ENCODE results near the gene SYCP1.

The SYCP1 gene

GRCh38 chr1:114956570-114956969 lies 101.9 kb downstream of the SYCP1 start:
- H3K4me3 ChIP-seq (ENCODE audit: low read depth in 1 of 2, low read length in 2 of 2): no peak overlapping the region
- H3K27me3 ChIP-seq (ENCODE audit: control insufficient read depth in 1 of 2, insufficient read depth in 2 of 2, low read length in 2 of 2): peaks cover 0 to 3% of the 10 kb centered on the region in 2 donors
- H3K27ac ChIP-seq (ENCODE audit: low read depth, low read length): no peak overlapping the region
- no peaks in the 10 kb centered on the region for H3K9me3 ChIP-seq (ENCODE audit: control insufficient read depth in 1 of 2, low read length in 2 of 2)
- H3K4me1 ChIP-seq (ENCODE audit: control insufficient read depth in 1 of 2, insufficient read depth in 2 of 2, low read length in 2 of 2): no peaks in the 10 kb centered on the region
- no peaks in the 10 kb centered on the region for H3K36me3 ChIP-seq (ENCODE audit: control insufficient read depth in 1 of 2, insufficient read depth in 2 of 2, low read length in 2 of 2)
- no peak overlapping the region for H3K9ac ChIP-seq (ENCODE audit: low read depth in 1 of 2, low read length in 2 of 2)

- H3K9me3 ChIP-seq (ENCODE audit: control insufficient read depth in 1 of 2, low read length in 2 of 2): no peaks in the 10 kb centered on the region
- H3K36me3 ChIP-seq (ENCODE audit: control insufficient read depth in 1 of 2, insufficient read depth in 2 of 2, low read length in 2 of 2): no peaks in the 10 kb centered on the region
- H3K4me3 ChIP-seq (ENCODE audit: low read depth in 1 of 2, low read length in 2 of 2): no peak overlapping the region
- H3K27ac ChIP-seq (ENCODE audit: low read depth, low read length): no peak overlapping the region
- no peak overlapping the region for H3K9ac ChIP-seq (ENCODE audit: low read depth in 1 of 2, low read length in 2 of 2)
- no peaks in the 10 kb centered on the region for H3K4me1 ChIP-seq (ENCODE audit: control insufficient read depth in 1 of 2, insufficient read depth in 2 of 2, low read length in 2 of 2)
- H3K27me3 ChIP-seq (ENCODE audit: control insufficient read depth in 1 of 2, insufficient read depth in 2 of 2, low read length in 2 of 2): peaks cover 0 to 3% of the 10 kb centered on the region in 2 donors
Measured at GRCh38 chr1:114959423-114959822, 104.8 kb downstream of the SYCP1 start.

- Histone ChIP-seq H3K9me3 (ENCODE audit: control insufficient read depth in 1 of 2, low read length in 2 of 2) (peaks cover 0 to 4% of the 10 kb centered on the region in 2 donors), H3K9ac (ENCODE audit: low read depth in 1 of 2, low read length in 2 of 2) (no peak overlapping the region), H3K4me1 (ENCODE audit: control insufficient read depth in 1 of 2, insufficient read depth in 2 of 2, low read length in 2 of 2) (no peaks in the 10 kb centered on the region), H3K27ac (ENCODE audit: low read depth, low read length) (no peak overlapping the region), H3K4me3 (ENCODE audit: low read depth in 1 of 2, low read length in 2 of 2) (no peak overlapping the region), H3K36me3 (ENCODE audit: control insufficient read depth in 1 of 2, insufficient read depth in 2 of 2, low read length in 2 of 2) (no peaks in the 10 kb centered on the region), H3K27me3 (ENCODE audit: control insufficient read depth in 1 of 2, insufficient read depth in 2 of 2, low read length in 2 of 2) (peaks cover 0 to 7% of the 10 kb centered on the region in 2 donors)
Measured at GRCh38 chr1:114976891-114977290, 122.2 kb downstream of the SYCP1 start.

GRCh38 chr1:114979278-114979891 lies 124.7 kb downstream of the SYCP1 start:
- Histone ChIP-seq H3K4me3 (ENCODE audit: low read depth in 1 of 2, low read length in 2 of 2) (no peak overlapping the region), H3K4me1 (ENCODE audit: control insufficient read depth in 1 of 2, insufficient read depth in 2 of 2, low read length in 2 of 2) (no peaks in the 10 kb centered on the region), H3K27ac (ENCODE audit: low read depth, low read length) (no peak overlapping the region), H3K9me3 (ENCODE audit: control insufficient read depth in 1 of 2, low read length in 2 of 2) (peaks cover 1 to 7% of the 10 kb centered on the region in 2 donors), H3K36me3 (ENCODE audit: control insufficient read depth in 1 of 2, insufficient read depth in 2 of 2, low read length in 2 of 2) (no peaks in the 10 kb centered on the region), H3K9ac (ENCODE audit: low read depth in 1 of 2, low read length in 2 of 2) (no peak overlapping the region), H3K27me3 (ENCODE audit: control insufficient read depth in 1 of 2, insufficient read depth in 2 of 2, low read length in 2 of 2) (peaks cover 0 to 7% of the 10 kb centered on the region in 2 donors)

DNA sequence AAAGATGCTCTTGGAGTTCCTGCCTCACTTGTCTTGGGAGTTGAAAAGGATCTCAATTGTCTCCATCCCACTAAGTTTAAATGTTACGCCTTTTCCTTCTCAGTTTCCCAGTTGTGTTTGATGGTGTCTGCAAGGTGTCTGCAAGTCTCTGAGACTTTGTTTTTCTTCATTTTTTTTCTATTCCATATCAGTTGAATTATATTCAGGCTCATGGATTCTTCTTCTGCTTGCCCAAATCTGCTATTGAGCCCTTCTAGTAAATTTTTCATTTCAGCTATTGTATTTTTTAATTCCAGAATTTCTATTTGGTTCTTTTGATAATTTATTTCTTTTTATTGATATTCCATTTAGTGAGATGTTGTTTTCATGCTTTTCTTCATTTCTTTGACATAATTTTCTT lies 127.6 kb downstream of the SYCP1 start:
- Histone ChIP-seq H3K9ac (ENCODE audit: low read depth in 1 of 2, low read length in 2 of 2) (no peak overlapping the region), H3K27ac (ENCODE audit: low read depth, low read length) (no peak overlapping the region), H3K9me3 (ENCODE audit: control insufficient read depth in 1 of 2, low read length in 2 of 2) (peaks cover 1 to 7% of the 10 kb centered on the region in 2 donors), H3K4me3 (ENCODE audit: low read depth in 1 of 2, low read length in 2 of 2) (no peak overlapping the region), H3K36me3 (ENCODE audit: control insufficient read depth in 1 of 2, insufficient read depth in 2 of 2, low read length in 2 of 2) (no peaks in the 10 kb centered on the region), H3K4me1 (ENCODE audit: control insufficient read depth in 1 of 2, insufficient read depth in 2 of 2, low read length in 2 of 2) (no peaks in the 10 kb centered on the region), H3K27me3 (ENCODE audit: control insufficient read depth in 1 of 2, insufficient read depth in 2 of 2, low read length in 2 of 2) (peaks cover 0 to 3% of the 10 kb centered on the region in 2 donors)

DNA sequence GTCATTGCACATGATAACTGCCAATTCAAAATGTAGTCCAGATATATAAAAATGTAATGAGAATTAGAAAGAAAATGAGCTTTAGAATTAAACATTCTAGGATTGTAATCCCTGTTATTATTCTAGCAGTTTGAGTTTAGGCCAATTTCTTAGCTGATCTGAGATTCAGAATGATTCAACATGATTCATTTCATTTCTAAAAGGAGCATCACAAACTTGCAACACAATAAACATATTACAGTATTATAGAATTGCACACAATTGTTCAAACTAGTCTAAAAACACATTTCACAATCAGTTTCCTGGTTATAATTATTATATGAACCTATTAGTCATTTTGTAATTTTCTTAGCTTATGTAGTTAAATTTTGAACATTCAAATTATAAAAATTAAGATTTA lies 131.6 kb downstream of the SYCP1 start:
- no peak overlapping the region for H3K4me3 ChIP-seq (ENCODE audit: low read depth in 1 of 2, low read length in 2 of 2)
- peaks cover 0 to 3% of the 10 kb centered on the region in 2 donors for H3K27me3 ChIP-seq (ENCODE audit: control insufficient read depth in 1 of 2, insufficient read depth in 2 of 2, low read length in 2 of 2)
- H3K9ac ChIP-seq (ENCODE audit: low read depth in 1 of 2, low read length in 2 of 2): no peak overlapping the region
- H3K9me3 ChIP-seq (ENCODE audit: control insufficient read depth in 1 of 2, low read length in 2 of 2): peaks cover 4 to 17% of the 10 kb centered on the region in 2 donors
- no peaks in the 10 kb centered on the region for H3K36me3 ChIP-seq (ENCODE audit: control insufficient read depth in 1 of 2, insufficient read depth in 2 of 2, low read length in 2 of 2)
- H3K27ac ChIP-seq (ENCODE audit: low read depth, low read length): no peak overlapping the region
- H3K4me1 ChIP-seq (ENCODE audit: control insufficient read depth in 1 of 2, insufficient read depth in 2 of 2, low read length in 2 of 2): no peaks in the 10 kb centered on the region

GRCh38 chr1:114988095-114988494 lies 133.4 kb downstream of the SYCP1 start:
- Histone ChIP-seq H3K4me1 (ENCODE audit: control insufficient read depth in 1 of 2, insufficient read depth in 2 of 2, low read length in 2 of 2) (no peaks in the 10 kb centered on the region), H3K4me3 (ENCODE audit: low read depth in 1 of 2, low read length in 2 of 2) (no peak overlapping the region), H3K9me3 (ENCODE audit: control insufficient read depth in 1 of 2, low read length in 2 of 2) (peaks cover 2 to 11% of the 10 kb centered on the region in 2 donors), H3K27me3 (ENCODE audit: control insufficient read depth in 1 of 2, insufficient read depth in 2 of 2, low read length in 2 of 2) (peaks cover 0 to 3% of the 10 kb centered on the region in 2 donors), H3K27ac (ENCODE audit: low read depth, low read length) (no peak overlapping the region), H3K36me3 (ENCODE audit: control insufficient read depth in 1 of 2, insufficient read depth in 2 of 2, low read length in 2 of 2) (no peaks in the 10 kb centered on the region), H3K9ac (ENCODE audit: low read depth in 1 of 2, low read length in 2 of 2) (no peak overlapping the region)

DNA sequence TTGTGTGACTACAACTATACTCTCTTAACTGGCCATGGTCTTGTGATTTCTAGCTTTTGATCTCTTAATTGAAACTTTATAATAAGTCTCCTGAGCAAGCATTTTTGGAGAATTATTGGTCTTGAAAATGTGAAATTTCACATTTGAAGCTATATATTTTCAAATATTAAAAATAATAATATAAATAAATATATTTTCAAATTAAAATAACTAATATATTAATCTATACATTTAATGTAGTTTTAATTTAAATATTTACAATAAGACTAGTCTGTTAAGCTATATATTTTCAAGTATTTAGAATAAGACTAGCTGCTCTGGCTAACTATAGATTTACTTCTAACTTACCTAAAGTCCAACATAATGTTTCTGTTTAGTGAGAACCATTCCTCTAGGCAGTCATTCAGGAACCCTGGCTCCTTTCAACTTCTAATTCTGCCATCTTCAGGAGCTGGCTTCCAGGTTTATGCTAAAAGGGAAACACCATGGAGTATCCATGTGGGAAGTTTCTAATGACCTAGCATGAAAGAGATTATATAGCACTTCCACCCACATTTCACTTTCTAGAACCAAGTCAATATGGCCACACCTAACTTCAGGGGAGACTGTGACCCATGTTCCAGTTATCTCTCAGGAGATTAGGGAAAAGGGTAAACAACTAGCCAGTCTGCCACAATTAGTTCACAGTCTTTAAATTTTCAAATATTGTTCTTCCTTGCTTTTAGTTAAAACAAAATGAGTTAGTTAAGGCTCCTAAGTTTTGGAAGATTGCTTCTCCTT lies 143.0 kb downstream of the SYCP1 start:
- H3K36me3 ChIP-seq (ENCODE audit: control insufficient read depth in 1 of 2, insufficient read depth in 2 of 2, low read length in 2 of 2): no peaks in the 10 kb centered on the region
- H3K9ac ChIP-seq (ENCODE audit: low read depth in 1 of 2, low read length in 2 of 2): no peak overlapping the region
- H3K27ac ChIP-seq (ENCODE audit: low read depth, low read length): no peak overlapping the region
- H3K27me3 ChIP-seq (ENCODE audit: control insufficient read depth in 1 of 2, insufficient read depth in 2 of 2, low read length in 2 of 2): no peaks in the 10 kb centered on the region
- H3K9me3 ChIP-seq (ENCODE audit: control insufficient read depth in 1 of 2, low read length in 2 of 2): no peaks in the 10 kb centered on the region
- H3K4me1 ChIP-seq (ENCODE audit: control insufficient read depth in 1 of 2, insufficient read depth in 2 of 2, low read length in 2 of 2): no peaks in the 10 kb centered on the region
- no peak overlapping the region for H3K4me3 ChIP-seq (ENCODE audit: low read depth in 1 of 2, low read length in 2 of 2)

- Histone ChIP-seq H3K9ac (ENCODE audit: low read depth in 1 of 2, low read length in 2 of 2) (no peak overlapping the region), H3K27ac (ENCODE audit: low read depth, low read length) (no peak overlapping the region)
Measured at GRCh38 chr1:115006191-115006590, 151.5 kb downstream of the SYCP1 start.

DNA sequence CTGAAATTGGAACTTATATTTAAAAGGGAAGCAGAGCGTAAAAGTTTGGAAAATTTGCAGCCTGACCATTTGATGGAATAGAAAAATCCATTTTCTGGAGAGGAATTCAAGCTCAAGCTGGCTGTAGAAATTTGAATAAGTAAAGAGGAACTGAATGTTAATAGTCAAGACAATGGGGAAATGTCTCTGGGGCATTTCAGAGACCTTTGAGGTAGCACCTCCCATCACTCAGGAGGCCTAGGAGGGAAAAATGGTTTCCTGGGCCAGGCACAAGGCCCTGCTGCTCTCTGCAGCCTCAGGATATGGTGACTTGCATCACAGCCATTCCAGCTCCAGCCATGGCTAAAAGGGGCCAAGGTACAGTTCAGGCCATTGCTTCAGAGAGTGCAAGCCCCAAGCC lies 157.3 kb downstream of the SYCP1 start:
- Histone ChIP-seq H3K4me3 (ENCODE audit: low read depth in 1 of 2, low read length in 2 of 2) (no peak overlapping the region), H3K27me3 (ENCODE audit: control insufficient read depth in 1 of 2, insufficient read depth in 2 of 2, low read length in 2 of 2) (no peaks in the 10 kb centered on the region), H3K9me3 (ENCODE audit: control insufficient read depth in 1 of 2, low read length in 2 of 2) (no peaks in the 10 kb centered on the region), H3K36me3 (ENCODE audit: control insufficient read depth in 1 of 2, insufficient read depth in 2 of 2, low read length in 2 of 2) (no peaks in the 10 kb centered on the region), H3K9ac (ENCODE audit: low read depth in 1 of 2, low read length in 2 of 2) (no peak overlapping the region), H3K27ac (ENCODE audit: low read depth, low read length) (no peak overlapping the region), H3K4me1 (ENCODE audit: control insufficient read depth in 1 of 2, insufficient read depth in 2 of 2, low read length in 2 of 2) (no peaks in the 10 kb centered on the region)

More at GRCh38 chr1:115006191-115006590, 151.5 kb downstream of the SYCP1 start:
- H3K9me3 ChIP-seq (ENCODE audit: control insufficient read depth in 1 of 2, low read length in 2 of 2): no peaks in the 10 kb centered on the region
- no peaks in the 10 kb centered on the region for H3K36me3 ChIP-seq (ENCODE audit: control insufficient read depth in 1 of 2, insufficient read depth in 2 of 2, low read length in 2 of 2)
- no peaks in the 10 kb centered on the region for H3K4me1 ChIP-seq (ENCODE audit: control insufficient read depth in 1 of 2, insufficient read depth in 2 of 2, low read length in 2 of 2)
- no peaks in the 10 kb centered on the region for H3K27me3 ChIP-seq (ENCODE audit: control insufficient read depth in 1 of 2, insufficient read depth in 2 of 2, low read length in 2 of 2)
- H3K4me3 ChIP-seq (ENCODE audit: low read depth in 1 of 2, low read length in 2 of 2): no peak overlapping the region
